Esophagus muscularis mucosa (tissue), 3 donors: ENCODE data around the gene BBX.

Experiments used
- EP300 ChIP-seq: sonication (generic); formaldehyde crosslinking; IDR thresholded peaks from one replicate; pipeline ENCODE4 v1.6.1; 2017; ENCODE audit warnings: antibody characterized with exemption
- POLR2AphosphoS5 ChIP-seq, 2 donors: sonication (generic); formaldehyde crosslinking; IDR thresholded peaks; one replicate each; pipeline ENCODE4 v1.6.1; 2017; ENCODE audit warnings: antibody characterized with exemption in 2 of 2

- TF ChIP-seq POLR2AphosphoS5 (IDR thresholded peaks at IDR 0.05) (no peak), EP300 (no peak)
Observed at GRCh38 chr3:107682580-107682979, 159.8 kb downstream of the BBX start.
